ENCODE results near the gene NFIC.
"Not testable (repeated sequence)": the region's sequence is repeated elsewhere in the genome, so short reads cannot be mapped to it uniquely, and the experiment has no call there.

NFIC gene

DNA sequence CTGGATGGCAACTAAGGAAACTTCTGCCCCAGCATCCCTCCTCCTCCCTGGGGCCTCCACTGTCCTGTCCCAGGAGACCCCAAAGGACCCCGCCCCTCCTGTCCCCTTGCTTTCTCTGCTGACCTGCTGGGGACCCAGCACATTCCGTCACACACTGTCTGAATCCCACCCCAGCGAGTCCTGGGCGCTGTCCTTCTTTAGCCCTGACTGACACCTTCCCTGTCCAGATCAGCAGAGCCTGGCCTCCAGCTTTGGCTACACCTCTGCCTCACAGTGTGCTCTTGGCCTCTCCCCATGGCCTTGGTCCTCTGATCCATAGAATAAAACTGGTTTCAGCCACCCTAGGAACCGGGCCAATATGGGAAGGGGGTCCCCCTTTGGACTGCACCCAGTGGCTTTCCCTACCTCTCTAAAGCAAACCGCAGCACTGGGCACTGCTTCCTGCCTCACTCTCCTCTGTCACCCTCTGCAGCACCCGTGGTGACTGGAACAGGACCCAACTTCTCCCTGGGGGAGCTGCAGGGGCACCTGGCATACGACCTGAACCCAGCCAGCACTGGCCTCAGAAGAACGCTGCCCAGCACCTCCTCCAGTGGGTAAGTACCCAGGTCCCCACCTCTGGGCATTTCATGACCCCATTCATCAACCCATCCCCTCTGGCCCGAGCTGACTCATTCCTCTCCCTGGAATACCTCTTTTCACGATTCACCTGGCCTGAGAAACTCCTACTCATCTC lies 67.6 kb downstream of the NFIC start:
- Histone ChIP-seq H3K4me3 (ENCODE audit: low read depth, low read length) (peak overlapping the region; percentile 94), H3K4me1 (ENCODE audit: control insufficient read depth, insufficient read depth, low read length) (no peaks in the 10 kb centered on the region), H3K9me3 (ENCODE audit: control insufficient read depth, insufficient read depth, low read length) (no peaks in the 10 kb centered on the region), H3K9ac (ENCODE audit: low read depth, low read length) (peak overlapping the region; percentile 81), H3K36me3 (ENCODE audit: control insufficient read depth, insufficient read depth, low read length) (no peaks in the 10 kb centered on the region), H3K27me3 (ENCODE audit: control insufficient read depth, insufficient read depth, low read length) (no peaks in the 10 kb centered on the region)

DNA sequence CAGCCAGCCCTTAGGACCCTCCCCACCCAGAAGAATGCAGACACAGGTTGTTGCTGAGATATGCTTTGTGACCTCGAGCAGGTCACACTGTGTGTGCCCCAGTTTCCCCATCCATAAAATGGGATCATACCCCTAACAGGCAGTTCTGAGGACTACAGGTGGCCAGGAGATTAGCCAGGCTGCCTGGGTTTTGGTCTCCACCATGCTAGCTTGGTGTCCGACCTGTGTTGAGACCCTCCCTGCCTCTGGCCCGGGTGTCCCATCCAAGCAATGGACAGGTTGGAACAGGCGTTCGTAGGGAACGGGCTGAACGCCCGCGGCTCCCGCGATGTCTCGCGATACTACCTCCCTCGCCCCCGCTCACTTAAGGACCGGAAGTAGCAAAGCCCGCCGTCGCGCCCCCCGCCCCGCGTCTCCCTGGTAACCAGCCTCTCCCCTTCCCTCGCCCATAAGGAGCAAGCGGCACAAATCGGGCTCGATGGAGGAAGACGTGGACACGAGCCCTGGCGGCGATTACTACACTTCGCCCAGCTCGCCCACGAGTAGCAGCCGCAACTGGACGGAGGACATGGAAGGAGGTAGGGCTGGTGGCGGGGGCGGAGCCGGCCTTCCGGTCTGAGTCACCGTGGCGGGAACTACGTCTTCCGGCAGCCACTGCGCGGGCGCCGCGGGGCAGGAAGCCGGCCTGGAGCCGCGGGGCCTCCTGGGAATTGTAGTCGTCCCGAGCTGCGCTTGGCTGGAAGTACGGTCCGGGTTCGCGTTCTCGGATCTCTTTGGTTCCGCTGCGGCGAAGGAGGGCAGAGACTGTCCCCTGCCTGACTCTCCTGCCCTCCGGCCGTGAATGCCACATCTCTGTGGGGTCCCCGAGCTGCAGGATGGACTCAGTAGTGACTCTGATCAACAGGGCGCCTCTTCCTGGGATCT lies 68.5 kb downstream of the NFIC start:
- H3K9ac ChIP-seq (ENCODE audit: low read depth, low read length): peak overlapping the region; percentile 81
- no peaks in the 10 kb centered on the region for H3K36me3 ChIP-seq (ENCODE audit: control insufficient read depth, insufficient read depth, low read length)
- no peaks in the 10 kb centered on the region for H3K9me3 ChIP-seq (ENCODE audit: control insufficient read depth, insufficient read depth, low read length)
- no peaks in the 10 kb centered on the region for H3K27me3 ChIP-seq (ENCODE audit: control insufficient read depth, insufficient read depth, low read length)
- H3K4me3 ChIP-seq (ENCODE audit: low read depth, low read length): peak overlapping the region; percentile 94
- H3K4me1 ChIP-seq (ENCODE audit: control insufficient read depth, insufficient read depth, low read length): no peaks in the 10 kb centered on the region

DNA sequence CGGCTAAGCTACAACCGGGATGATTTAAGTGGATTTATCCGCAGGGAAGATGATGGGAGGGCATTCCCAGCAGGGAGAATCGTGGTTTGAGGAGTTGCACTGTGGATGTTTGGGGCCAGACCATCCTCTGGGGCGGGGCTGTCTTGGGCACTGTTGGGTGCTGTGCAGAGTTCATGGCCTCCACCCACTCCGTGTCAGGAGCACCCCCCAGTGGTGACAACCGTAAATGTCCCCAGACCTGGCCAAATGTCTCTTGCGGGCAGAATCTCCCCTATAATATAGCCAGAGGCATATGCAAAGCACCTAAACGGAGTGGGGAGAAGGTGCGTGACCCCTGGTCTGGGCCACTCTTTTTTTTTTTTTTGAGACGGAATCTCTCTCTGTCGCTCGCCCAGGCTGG lies 73.7 kb downstream of the NFIC start:
- peaks cover 4% of the 10 kb centered on the region for H3K4me1 ChIP-seq (ENCODE audit: control insufficient read depth, insufficient read depth, low read length)

DNA sequence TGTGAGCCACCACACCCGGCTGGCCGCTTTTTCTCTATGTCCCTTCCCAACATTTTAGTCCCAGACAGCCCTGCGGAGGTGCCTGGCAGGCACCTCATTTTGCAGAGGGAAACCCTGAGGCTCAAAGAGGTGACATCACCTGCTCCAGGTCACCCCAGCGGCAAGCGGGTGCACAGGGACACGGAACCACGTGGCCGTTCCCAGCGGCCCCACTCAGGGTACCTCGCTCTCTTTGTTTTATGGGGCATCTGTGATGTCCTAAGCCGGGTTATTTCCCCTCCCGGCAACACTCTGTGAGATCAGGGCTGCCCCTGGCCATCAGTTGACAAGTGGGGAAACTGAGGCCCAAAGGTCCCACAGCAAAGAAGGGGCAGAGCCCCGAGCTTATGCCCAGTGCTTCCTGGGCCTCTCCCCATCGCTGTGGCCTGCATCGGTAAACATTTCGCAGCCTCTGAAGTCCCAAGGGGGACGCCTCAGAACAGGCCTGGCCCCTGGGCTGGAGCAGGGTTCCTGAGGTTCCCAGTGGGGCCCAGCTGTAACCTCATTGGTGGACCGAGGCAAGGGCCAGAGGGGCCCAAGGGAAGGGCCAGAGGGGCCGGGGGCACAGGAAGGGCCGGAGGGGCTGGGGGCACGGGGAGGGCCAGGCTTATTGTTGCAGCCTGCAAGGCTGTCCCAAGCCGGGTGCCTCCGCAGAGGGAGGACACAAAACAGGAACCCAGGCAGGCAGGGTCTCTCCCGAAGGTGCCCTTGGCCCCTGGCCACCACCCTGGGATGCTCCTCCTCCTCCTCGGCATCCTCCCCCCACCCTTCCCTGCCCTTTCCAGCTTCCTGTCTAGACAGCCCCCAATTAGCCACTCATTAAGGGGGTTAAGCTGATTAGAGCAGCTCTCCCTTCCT lies 75.0 kb downstream of the NFIC start:
- Histone ChIP-seq H3K9ac (ENCODE audit: low read depth, low read length) (no peak overlapping the region), H3K4me3 (ENCODE audit: low read depth, low read length) (no peak overlapping the region), H3K36me3 (ENCODE audit: control insufficient read depth, insufficient read depth, low read length) (no peaks in the 10 kb centered on the region), H3K9me3 (ENCODE audit: control insufficient read depth, insufficient read depth, low read length) (no peaks in the 10 kb centered on the region), H3K4me1 (ENCODE audit: control insufficient read depth, insufficient read depth, low read length) (peaks cover 4% of the 10 kb centered on the region), H3K27me3 (ENCODE audit: control insufficient read depth, insufficient read depth, low read length) (no peaks in the 10 kb centered on the region)

More for the DNA sequence above, 73.7 kb downstream of the NFIC start:
- Histone ChIP-seq H3K9ac (ENCODE audit: low read depth, low read length) (no peak overlapping the region), H3K36me3 (ENCODE audit: control insufficient read depth, insufficient read depth, low read length) (no peaks in the 10 kb centered on the region), H3K27me3 (ENCODE audit: control insufficient read depth, insufficient read depth, low read length) (no peaks in the 10 kb centered on the region), H3K9me3 (ENCODE audit: control insufficient read depth, insufficient read depth, low read length) (no peaks in the 10 kb centered on the region), H3K4me3 (ENCODE audit: low read depth, low read length) (no peak overlapping the region)

DNA sequence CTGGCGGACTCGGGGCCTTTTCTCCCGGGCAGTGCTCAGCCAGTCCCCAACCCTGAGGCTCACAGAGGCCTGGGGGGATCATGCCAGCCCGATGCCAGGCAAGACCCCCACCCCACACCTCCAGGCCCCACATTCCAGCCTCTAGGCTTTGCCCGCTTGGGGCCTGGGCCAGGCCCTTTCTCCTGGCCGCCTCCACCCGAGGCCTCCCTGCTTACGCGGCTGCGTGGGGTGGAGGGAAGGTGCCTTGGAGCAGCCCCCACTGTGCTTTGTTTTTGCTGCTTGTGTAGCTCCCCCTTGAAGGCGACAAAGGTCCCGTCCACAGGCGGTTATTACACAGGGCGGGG lies 75.6 kb downstream of the NFIC start:
- no peak overlapping the region for H3K9ac ChIP-seq (ENCODE audit: low read depth, low read length)
- H3K27me3 ChIP-seq (ENCODE audit: control insufficient read depth, insufficient read depth, low read length): no peaks in the 10 kb centered on the region
- H3K4me3 ChIP-seq (ENCODE audit: low read depth, low read length): no peak overlapping the region
- no peaks in the 10 kb centered on the region for H3K36me3 ChIP-seq (ENCODE audit: control insufficient read depth, insufficient read depth, low read length)
- H3K9me3 ChIP-seq (ENCODE audit: control insufficient read depth, insufficient read depth, low read length): no peaks in the 10 kb centered on the region
- H3K4me1 ChIP-seq (ENCODE audit: control insufficient read depth, insufficient read depth, low read length): peaks cover 4% of the 10 kb centered on the region

DNA sequence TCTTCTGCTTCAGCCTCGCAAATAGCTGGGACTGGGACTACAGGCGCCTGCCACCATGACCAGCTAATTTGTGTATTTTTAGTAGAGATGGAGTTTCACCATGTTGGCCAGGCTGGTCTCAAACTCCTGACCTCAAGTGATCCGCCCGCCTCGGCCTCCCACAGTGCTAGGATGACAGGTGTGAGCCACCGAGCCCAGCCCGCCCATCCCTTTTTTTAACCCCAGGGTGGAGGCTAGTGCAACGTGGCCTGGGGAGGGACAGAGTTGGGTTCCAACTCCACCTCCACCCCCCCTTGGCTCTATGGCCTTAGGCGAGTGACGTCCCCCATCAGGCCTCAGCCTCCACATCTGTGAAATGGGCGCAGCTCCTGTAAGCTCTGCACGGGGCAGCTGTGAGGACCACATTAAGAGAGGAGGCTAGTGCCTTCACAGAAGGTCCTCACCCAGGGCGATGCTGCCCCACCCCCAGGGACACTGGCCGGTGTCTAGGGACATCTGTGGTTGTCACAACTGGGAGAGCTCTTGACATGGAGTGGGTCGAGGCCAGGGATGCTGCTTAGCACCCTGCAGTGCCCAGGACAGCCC lies 76.2 kb downstream of the NFIC start:
- peaks cover 4% of the 10 kb centered on the region for H3K4me1 ChIP-seq (ENCODE audit: control insufficient read depth, insufficient read depth, low read length)
- H3K36me3 ChIP-seq (ENCODE audit: control insufficient read depth, insufficient read depth, low read length): no peaks in the 10 kb centered on the region
- H3K9ac ChIP-seq (ENCODE audit: low read depth, low read length): no peak overlapping the region

DNA sequence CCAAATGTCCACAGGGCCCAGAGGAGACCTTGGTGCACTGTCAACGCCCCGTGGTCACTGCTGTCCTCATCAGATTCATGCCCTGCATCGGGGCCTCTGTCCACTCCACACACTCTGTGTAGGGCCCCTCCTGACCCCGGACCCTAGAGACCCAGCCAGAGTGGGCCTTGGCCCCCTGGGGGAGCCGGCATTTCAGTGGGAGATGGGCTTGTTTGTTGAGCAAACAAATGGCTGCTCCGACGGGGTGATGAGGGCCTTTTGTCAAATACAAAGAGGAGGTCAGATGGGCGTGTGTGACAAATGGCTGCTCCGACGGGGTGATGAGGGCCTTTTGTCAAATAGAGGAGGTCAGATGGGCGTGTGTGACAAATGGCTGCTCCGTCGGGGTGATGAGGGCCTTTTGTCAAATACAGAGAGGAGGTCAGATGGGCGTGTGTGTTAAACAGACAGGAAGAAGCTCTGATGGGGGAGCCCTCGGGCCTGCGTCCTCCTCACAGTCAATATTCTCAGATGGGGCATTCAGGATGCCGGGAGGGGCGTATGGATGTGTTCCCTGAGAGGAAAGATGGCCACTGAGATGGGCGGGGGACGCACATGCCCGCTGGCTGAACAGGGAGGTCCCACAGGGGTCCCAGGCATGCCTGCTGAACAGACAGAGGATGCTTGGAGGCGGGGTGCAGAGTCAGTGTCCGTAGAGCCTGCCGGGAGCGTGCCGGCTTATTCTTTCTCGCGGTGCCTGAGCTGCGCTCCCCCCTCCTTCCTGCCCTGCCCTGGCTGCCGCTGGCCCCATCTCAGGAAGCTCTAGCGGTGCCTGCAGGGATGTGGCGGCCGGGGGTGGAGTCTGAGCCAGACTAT lies 77.7 kb downstream of the NFIC start:
- Histone ChIP-seq H3K27me3 (ENCODE audit: control insufficient read depth, insufficient read depth, low read length) (no peaks in the 10 kb centered on the region), H3K4me3 (ENCODE audit: low read depth, low read length) (peak overlapping the region; percentile 45), H3K9me3 (ENCODE audit: control insufficient read depth, insufficient read depth, low read length) (no peaks in the 10 kb centered on the region), H3K4me1 (ENCODE audit: control insufficient read depth, insufficient read depth, low read length) (peaks cover 4% of the 10 kb centered on the region), H3K9ac (ENCODE audit: low read depth, low read length) (peak overlapping the region; percentile 50), H3K36me3 (ENCODE audit: control insufficient read depth, insufficient read depth, low read length) (no peaks in the 10 kb centered on the region)

More for the DNA sequence above, 76.2 kb downstream of the NFIC start:
- H3K4me3 ChIP-seq (ENCODE audit: low read depth, low read length): no peak overlapping the region
- no peaks in the 10 kb centered on the region for H3K9me3 ChIP-seq (ENCODE audit: control insufficient read depth, insufficient read depth, low read length)
- no peaks in the 10 kb centered on the region for H3K27me3 ChIP-seq (ENCODE audit: control insufficient read depth, insufficient read depth, low read length)

DNA sequence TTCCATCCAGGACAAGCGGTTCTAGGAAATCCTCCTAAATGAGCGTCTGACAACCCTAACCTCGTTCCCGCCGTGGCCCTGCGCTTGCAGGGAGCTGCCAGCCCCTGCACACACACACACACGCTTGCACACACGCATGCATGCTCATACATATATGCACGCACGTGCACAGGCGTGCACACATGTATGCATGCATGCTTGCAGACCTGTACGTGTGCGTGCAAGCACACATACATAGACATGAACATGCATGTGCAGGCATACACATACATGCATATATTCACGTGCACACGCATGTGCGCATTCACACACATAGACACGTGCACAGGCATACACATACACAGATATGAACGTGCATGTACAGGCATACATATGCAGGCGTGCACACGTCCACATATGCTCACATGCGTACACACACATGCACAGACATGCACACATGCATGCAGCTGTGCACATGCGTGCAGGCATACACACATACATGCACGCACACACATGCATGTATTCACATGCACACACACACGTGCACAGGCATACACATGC lies 78.4 kb downstream of the NFIC start:
- no peaks in the 10 kb centered on the region for H3K27me3 ChIP-seq (ENCODE audit: control insufficient read depth, insufficient read depth, low read length)
- peaks cover 4% of the 10 kb centered on the region for H3K4me1 ChIP-seq (ENCODE audit: control insufficient read depth, insufficient read depth, low read length)
- H3K9ac ChIP-seq (ENCODE audit: low read depth, low read length): no peak overlapping the region
- H3K9me3 ChIP-seq (ENCODE audit: control insufficient read depth, insufficient read depth, low read length): no peaks in the 10 kb centered on the region
- H3K36me3 ChIP-seq (ENCODE audit: control insufficient read depth, insufficient read depth, low read length): no peaks in the 10 kb centered on the region
- H3K4me3 ChIP-seq (ENCODE audit: low read depth, low read length): peak overlapping the region; percentile 45

DNA sequence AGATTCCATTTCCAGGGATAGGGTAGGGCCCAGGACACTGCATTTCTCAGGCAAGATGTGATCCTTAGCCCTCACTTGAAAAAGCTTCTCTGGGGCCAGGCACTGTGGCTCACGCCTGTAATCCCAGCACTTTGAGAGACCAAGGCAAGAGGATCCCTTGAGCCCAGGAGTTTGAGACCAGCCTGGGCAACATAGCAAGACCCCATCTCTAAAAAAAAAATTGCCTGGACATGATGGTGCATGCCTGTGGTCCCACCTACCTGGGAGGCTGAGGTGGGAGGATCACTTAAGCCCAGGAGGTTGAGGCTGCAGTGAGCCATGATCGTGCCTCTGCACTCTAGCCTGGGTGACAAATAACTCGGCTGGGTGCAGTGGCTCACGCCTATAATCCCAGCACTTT lies 80.3 kb downstream of the NFIC start:
- H3K4me1 ChIP-seq (ENCODE audit: control insufficient read depth, insufficient read depth, low read length); H3K4me3 ChIP-seq (ENCODE audit: low read depth, low read length); H3K9ac ChIP-seq (ENCODE audit: low read depth, low read length); H3K9me3 ChIP-seq (ENCODE audit: control insufficient read depth, insufficient read depth, low read length); H3K36me3 ChIP-seq (ENCODE audit: control insufficient read depth, insufficient read depth, low read length); H3K27me3 ChIP-seq (ENCODE audit: control insufficient read depth, insufficient read depth, low read length): not testable (repeated sequence)

DNA sequence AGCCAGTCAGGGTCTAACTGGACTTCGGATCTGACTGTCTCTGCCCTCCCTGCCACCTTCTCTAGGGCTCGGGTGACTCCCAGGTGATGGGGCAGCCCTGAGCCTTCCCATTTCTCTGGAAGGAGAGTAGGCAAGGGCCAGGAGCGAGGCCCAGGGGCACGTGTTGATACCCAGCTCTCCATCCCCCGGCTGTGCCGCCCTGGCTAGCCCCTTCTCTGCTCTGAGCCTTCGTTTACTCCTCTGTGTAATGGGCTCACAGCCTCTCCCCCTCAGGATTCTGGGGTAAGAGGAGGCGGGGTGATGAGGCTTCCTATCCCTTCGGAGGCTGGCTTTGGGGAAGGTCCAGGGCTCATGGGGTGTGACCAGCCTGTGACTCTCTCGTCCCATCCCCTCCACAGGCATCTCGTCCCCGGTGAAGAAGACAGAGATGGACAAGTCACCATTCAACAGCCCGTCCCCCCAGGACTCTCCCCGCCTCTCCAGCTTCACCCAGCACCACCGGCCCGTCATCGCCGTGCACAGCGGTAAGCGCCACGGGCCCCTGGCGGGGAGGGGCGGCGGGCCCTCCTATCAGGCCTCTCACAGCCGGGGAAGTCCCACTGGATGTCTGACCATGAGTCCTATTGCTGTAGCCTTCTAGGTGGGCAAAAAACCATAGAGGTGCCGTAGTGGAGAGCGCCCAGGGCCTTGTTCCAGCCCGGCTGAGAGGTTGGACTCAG lies 82.4 kb downstream of the NFIC start:
- Histone ChIP-seq H3K27me3 (ENCODE audit: control insufficient read depth, insufficient read depth, low read length) (no peaks in the 10 kb centered on the region), H3K4me1 (ENCODE audit: control insufficient read depth, insufficient read depth, low read length) (peaks cover 4% of the 10 kb centered on the region), H3K9ac (ENCODE audit: low read depth, low read length) (no peak overlapping the region), H3K9me3 (ENCODE audit: control insufficient read depth, insufficient read depth, low read length) (no peaks in the 10 kb centered on the region), H3K36me3 (ENCODE audit: control insufficient read depth, insufficient read depth, low read length) (no peaks in the 10 kb centered on the region), H3K4me3 (ENCODE audit: low read depth, low read length) (no peak overlapping the region)

Measured in iPS-15b (cell line).